LNCAP (cell line): ENCODE results near the gene HVCN1.

Experiments used
- TF ChIP-seq, protein P1 (sequence below): fragments of 450-650 bp; IDR thresholded peaks from 2 replicates; pipeline ENCODE4 v1.5.1; 2017; ENCODE audit warnings: mild to moderate bottlenecking

Gene HVCN1

DNA sequence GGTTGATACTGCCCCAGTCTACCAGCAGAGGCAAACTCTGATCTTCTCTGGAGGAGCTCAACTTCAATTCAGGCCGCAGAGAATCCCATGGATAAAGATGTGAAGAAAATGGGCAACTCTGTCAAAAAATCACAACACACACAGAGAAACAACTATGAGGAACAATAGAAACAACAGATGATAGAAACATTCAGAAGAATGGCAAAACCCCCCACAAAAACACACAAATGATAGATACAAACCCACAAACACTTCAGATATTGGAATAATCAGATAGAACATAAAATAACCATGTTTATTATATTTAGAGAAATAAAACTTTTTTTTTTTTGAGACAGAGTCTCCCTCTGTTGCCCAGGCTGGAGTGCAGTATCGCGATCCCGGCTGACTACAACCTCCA lies 20.0 kb upstream of the HVCN1 start:
- TF ChIP-seq, protein P1, sequence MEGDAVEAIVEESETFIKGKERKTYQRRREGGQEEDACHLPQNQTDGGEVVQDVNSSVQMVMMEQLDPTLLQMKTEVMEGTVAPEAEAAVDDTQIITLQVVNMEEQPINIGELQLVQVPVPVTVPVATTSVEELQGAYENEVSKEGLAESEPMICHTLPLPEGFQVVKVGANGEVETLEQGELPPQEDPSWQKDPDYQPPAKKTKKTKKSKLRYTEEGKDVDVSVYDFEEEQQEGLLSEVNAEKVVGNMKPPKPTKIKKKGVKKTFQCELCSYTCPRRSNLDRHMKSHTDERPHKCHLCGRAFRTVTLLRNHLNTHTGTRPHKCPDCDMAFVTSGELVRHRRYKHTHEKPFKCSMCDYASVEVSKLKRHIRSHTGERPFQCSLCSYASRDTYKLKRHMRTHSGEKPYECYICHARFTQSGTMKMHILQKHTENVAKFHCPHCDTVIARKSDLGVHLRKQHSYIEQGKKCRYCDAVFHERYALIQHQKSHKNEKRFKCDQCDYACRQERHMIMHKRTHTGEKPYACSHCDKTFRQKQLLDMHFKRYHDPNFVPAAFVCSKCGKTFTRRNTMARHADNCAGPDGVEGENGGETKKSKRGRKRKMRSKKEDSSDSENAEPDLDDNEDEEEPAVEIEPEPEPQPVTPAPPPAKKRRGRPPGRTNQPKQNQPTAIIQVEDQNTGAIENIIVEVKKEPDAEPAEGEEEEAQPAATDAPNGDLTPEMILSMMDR, result no peak

DNA sequence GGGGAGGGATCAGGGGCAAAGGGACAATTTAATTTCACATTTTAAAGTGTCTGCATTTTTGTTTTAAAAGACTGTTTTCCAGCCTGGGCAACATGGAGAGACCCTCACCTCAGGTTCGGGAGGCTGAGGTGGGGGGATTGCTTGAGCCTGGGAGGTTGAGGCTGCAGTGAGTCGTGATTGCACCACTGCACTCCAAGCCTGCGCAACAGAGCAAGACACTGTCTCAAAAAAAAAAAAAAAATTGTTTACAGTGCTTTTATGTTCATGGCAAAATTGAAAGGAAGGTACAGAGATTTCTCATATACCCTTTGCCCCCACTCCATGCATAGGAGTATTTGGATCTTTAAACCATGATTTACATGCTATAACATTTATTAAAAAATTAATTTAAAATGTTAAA lies 16.4 kb upstream of the HVCN1 start:
- TF ChIP-seq, protein P1, result no peak

DNA sequence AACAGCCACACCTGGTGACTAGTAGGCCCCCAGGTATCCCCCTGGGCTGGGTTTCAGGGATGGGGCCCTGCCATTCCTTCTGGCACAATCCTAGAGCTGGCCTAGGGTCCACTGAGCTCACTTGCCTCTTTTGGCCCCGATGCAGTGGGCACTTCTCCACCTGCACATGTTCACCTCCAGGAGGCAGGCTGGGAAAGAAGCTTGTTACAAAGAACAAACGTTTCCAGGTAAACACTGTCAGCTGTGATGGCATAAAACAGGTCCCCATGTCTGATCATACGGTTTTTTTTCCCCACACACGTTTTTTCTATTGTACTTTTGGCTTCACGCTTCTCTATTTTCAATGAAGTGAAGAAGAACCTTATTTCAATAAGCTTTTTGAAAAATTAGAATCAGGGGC lies 15.8 kb upstream of the HVCN1 start:
- TF ChIP-seq, protein P1, result peak; percentile 57

DNA sequence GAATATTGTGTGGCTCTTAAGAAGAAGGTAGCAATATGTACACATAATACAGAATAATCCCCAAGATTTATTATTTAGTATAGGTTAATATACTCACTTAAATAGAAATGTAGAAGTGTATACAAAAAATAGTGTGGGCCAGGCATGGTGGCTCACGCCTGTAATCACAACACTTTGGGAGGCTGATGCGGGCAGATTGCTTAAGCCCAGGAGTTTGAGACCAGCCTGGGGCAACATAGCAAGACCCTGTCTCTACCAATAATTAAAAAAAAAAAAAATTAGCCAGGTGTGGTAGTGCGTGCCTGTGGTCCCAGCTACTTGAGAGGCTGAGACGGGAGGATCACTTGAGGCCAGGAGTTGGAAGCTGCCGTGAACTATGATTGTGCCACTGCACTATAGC lies 15.3 kb upstream of the HVCN1 start:
- TF ChIP-seq, protein P1, result no peak

DNA sequence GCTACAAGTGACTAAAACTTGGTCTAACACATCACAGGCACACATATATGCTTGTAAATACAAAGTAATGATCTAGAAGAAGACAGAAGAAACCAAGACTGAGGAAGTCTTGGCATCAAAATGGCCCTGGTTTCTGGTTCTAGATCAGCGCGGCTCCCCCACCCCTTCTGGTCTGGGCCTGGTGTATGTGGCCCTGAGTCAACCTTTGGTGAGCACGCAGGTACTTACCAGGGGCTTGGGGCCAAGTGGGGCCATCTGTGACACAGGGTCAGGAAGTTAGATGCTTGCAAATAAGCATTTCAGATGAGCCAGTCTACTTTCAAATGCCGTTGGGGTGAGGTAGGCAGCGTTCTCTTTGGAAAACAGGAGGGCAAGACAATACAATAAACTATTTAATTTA lies 13.2 kb upstream of the HVCN1 start:
- TF ChIP-seq, protein P1, result no peak

DNA sequence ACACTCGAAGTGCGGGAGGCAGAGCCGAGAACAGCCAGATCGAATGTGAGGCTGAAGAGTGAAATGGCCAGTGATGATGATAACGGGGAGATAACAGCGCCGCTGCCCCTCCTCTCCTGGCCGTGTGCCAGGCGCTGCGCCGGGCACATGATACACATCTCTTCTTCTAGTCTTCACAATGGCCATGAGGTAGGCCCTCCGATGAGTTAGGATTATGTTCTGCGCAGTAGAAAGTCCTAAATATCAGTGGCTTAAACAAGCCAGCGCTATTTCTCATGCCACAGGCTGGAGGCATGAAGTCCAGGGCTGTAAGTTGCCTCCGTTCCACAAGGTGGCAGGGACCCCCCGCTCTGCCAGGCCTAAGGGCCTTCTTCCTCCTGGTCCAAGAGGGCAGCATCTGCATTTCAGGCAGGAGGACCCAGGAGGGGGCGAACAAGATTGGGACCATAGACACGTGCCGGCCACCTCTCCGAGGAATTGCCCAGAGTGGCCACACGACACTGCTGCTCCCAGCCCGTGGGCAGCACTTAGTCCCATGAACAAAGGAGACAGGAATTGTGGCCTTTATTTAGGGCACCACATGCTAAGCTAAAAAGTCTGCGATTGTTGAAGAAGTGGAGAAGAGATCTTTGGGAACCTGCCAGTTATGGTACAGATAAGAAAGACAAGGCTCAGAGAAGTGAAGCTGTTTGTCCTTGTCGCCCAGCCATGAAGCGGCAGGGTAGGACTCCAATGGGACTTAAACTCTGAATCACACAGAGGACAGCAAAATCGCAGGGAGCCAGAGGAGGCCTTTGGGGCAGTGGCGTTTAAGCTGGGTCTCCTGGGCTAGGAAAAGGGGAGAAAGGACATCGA lies 10.9 kb upstream of the HVCN1 start:
- TF ChIP-seq, protein P1, result no peak

DNA sequence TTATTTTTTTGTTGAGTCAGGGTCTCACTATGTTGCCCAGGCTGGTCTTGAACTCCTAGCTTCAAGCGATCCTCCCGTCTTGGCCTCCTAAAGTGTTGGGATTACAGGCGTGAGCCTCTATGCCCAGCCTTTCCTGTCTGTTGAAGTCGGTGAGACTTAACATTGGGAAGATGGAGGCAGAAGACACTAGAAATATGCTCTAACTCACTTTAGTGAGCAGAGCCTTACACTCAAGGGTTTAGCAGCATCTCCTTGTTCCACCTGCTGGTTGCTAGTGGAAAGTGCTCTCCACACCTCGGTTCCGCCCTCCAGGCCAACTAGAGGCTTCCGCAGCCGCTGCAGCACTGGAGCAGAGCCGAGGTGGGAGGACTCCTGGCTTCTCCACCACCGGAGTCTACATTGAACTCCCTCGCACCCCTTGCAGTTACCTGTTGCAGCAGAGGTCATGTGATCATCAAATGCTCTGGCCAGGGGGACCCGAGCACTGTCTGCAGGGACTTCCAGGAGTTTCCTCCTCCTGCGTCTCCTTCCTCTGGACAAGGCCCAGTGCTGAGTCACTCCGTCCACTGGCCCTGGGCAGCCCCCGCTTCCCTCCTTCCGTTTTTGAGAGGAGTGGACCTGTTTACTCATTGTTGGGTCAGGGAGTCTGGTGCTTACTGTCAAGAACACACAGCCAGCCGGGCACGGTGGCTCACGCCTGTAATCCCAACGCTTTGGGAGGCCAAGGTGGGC lies 9.4 kb upstream of the HVCN1 start:
- TF ChIP-seq, protein P1, result peak; percentile 66
